Measurements from ENCODE around the gene IL1B. TPM values are rescaled to one million over a fixed set of nuclear protein-coding genes. Genes with fewer than 3 reads are reported as not detected.
"Not testable (repeated sequence)": the region's sequence is repeated elsewhere in the genome, so short reads cannot be mapped to it uniquely, and the experiment has no call there.

The IL1B gene
- total RNA-seq: 0.78 TPM

DNA sequence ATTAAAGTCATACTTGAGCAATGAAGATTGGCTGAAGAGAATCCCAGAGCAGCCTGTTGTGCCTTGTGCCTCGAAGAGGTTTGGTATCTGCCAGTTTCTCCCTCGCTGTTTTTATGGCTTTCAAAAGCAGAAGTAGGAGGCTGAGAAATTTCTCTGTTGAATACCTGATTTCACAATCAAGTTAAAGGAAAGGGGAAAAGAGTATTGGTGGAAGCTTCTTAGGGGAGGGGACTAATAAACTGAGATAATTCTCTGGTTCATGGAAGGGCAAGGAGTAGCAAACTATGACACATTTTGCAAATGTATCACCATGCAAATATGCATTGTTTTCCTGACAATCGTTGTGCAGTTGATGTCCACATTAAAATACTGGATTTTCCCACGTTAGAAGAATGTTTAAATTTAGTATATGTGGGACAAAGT lies at the start of gene IL1B:
Gene IL1B, minus strand, starts transcription at position 85 of the 423 bp plus-strand sequence. CDS start 550 bp downstream, outside the sequence.
- DNase-seq: no peak

DNA sequence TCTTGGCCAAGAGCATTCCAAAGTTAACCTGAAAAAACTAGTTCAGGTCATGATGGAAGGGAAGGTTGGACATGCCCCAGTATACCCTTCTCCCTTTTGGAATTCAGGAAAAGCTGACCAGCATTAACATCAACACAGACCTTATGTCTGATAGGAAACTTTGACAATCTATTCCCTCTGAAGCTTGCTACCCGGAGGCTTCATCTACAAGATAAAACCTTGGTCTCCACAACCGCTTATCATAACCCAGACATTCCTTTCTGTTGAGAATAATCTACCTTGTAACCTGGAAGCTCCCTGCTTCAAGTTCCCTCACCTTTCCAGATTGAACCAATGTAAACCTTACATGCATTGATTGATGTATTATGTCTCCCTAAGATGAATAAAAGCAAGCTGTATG lies 49.7 kb upstream of the IL1B start:
- no peak for DNase-seq

DNA sequence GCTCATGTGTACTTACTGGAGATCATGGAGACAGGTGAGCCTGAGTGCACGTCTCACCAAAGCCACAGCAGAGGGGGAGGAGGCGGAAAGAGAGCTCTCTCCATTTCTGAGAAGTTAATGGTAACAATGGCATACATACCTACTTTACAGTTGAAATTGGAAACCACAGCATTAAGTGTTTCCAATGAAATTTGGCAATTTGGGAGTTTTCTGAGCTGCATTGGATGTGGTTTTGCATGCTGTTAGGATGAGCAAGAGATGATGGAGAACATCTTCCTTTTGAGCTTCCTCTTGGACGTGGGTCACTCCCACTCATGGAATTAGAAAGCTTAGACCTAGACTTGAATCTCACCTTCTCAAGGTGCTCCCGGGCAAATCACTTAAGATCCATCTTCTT lies 48.9 kb upstream of the IL1B start:
- no peak for DNase-seq

DNA sequence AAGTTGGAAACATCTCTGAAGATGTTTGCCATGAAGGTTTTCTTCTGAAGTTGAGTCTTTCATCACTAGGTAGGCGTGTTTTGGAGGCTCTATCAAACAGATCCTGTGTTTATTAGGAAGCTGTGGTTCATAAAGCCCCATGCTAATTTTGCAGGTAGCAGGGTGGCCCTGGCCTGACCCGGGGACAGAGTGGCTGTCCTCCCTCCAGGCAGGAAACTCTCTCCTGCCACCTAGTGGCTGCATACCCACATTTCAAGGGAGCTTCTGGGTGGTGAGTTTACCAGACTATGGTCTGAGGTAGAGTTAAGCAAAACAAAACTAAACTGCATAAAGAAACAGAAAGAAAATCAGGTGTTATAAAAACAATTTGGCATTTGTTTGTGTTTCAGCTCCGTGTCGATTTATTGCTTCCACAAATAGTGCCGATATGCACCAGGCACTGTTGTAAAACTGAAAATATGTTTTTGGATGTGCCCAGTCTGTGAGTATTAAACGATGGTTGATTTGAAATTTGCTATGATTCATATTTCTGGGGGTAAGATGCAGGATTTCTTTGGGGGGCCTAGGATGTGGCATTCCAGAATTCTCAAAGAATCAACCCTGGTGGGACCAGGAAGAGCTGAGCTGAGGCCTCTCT lies 48.4 kb upstream of the IL1B start:
- DNase-seq: no peak

DNA sequence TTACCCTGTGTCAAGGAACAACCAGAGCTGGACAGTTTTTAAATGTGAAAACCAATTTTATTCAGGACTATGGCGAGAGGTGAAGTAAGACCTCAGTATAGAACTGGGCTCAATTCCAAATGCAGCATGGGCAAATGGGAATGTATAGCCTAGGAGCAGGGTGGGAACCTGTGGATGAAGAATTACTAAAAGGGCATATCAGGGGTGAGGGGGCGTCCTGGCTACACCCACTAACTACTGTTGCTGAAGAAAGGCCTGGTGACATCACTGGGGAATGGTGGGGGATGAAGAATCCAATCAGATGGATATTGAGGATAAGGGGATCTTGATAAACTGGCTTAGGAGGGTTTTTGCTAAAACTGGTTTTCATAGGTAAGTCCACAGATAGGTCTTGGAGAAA lies 47.1 kb upstream of the IL1B start:
- no peak for DNase-seq

DNA sequence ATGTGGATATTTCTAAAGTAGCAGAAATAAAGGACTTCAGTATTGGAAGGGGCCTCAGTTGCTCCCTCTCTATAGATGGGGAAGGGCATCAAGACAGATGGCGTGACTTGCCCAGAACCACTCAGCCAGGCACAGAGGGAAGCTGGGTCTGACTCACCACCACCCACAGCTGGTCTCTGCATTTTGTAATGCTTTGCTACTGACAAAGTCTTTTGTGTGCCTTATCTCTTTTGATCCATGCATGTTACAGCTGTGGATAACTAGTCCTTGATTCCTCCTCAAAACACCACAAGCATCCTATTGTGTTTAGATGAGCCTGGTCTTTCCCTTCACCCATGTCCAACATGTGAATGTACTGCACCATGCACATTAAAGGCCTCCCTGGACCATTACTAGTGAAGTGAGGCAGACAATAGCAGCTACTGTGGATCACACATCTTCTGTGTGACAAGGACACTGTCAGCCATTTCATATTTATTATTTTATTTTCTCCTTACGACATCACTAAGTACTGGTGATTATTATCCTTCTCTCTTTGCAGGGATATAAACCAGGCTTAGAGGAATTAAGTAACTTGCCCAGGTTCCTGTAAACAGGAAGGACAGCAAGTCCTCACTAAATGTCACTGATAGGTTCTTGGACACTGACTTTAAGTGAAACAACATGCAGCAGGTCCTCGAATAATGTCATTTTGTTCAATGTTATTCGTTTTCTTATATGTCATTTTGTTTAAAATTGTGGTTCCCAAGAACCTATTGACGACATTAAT lies 44.8 kb upstream of the IL1B start:
- peak; percentile 42 for DNase-seq

DNA sequence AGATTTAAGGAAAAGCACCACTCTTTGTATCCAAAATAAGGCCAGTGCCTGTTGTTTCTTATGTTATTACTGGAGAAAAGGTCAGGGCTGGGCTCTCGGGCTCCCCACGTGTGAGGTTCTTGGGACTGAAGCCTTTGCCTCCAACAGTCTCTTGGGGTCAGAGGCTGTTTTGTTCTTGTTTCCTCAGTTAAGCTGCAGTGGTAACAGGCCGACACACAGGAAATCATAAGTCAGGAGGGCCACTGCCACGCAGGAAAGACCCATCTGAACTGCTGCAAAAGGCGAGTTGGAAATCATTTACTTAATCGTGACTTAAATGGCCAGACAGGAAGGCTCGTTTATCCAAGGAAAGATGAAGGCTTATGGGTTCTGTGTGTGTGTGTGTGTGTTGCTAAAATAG lies 44.1 kb upstream of the IL1B start:
- DNase-seq: no peak

DNA sequence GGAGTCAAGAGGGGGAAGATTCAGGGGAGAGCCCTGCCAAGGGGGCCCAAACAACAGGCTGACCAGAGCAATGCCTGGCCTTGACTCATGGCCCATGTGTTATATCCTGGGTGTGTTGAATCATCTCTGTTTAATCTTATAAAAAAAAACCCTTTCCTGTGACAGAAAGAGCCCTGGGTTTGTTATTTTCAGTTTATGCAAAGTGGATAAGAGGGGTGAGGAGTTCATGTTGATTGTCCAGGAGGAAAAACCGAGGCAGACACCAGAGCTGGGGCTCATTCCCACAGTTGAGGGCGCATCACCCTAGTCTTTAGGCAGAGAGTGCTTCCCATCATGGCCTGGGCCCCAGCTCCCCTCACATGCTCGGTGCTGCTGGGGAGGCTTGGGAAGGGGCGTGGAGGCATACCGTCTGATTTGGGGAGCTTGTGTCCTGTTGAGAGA lies 43.5 kb upstream of the IL1B start:
- no peak for DNase-seq

DNA sequence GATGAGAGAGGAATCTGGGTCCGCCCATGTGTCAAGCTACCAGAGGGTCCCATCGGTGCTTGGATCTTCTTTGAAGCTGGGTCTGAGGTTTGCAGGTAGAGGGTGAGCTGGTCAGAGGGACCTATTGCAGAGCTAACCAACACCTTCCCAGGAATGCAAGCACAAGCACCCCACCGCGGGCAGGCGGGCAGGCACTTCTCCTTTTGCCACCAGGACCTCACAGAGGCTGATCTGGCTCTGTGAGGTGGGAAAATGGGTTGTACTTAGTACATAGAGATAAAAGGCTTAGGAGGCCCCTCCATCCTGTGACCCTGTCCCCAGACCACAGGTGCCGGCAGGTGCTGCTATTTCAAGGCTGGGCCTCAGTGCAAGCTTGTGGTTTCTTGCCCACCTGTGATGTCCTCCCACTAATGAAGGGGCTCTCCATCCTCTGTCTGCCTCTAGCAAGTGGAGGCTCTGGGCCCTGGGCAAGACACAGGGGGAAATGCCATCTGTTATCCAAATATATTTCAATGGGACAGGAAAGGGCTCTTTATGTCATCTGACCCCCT lies 43.0 kb upstream of the IL1B start:
- no peak for DNase-seq

DNA sequence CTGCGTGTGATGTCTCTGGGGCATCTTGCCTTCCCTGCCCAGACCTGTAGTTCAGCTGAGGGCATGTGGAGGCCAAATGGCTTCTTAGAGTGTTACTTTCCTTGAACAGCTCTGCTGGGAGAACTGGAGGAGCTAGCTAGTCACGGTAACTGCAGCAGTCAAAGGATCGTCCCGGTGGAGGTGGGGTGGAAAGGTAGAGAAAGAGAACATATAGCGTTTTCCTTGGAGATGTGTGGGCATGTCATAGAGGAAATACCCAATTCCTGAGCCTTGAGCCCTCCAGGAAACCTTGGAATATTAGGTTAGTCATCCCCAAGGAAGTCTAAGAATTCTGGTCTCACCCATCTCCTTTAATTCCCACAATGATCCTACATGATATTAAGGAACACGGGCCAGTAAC lies 40.8 kb upstream of the IL1B start:
- DNase-seq: no peak

DNA sequence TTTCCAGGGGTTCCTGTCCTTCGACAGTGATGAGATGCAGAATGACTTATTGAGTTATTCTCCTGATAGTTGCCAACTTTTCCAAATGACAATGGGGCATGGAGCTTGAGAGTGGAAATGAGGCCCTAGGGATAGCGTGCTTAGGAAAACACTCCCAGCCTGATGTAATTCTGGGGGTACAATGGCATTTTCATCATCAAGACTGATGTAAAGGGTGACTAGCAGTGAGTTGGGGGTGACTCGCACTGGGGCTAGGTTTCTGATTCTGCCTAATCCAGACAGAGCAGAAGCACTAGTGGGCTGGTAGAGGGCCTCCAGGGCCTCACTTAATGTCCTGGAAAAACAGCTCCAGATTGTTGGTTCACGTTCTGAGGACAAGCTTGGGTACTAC lies 40.4 kb upstream of the IL1B start:
- DNase-seq: no peak

DNA sequence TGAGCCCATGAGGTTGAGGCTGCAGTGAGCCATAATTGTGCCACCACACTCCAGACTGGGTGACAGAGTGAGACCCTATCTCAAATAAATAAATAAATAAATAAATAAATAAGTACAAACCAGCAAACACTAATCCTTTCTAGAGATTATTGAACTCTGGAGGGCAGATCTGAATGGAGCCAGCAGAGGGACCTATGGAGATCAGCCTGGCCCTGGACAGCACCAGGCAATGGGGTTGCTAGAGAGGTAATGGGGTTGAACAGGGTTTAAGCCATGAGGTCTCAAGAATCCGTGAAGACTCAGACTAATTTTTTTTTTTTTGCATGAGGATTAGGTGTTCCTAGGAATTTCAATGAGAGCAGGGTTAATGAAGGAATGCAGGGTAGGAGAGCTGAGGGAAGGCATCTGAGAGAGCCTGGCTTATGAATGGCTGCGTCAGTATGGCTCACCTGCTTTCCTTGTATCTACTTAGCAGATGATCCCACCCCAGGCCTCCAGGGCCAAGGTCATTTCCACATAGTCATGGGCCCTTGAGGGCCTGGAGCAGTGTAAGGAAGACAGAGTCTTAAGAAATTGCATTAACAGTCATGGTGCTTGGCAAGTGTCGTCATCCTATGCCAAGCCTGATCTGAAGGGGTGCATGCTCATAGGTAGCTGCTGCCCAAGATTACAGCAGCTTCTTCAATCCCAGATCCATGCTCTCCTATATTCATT lies 39.8 kb upstream of the IL1B start:
- DNase-seq: no peak

DNA sequence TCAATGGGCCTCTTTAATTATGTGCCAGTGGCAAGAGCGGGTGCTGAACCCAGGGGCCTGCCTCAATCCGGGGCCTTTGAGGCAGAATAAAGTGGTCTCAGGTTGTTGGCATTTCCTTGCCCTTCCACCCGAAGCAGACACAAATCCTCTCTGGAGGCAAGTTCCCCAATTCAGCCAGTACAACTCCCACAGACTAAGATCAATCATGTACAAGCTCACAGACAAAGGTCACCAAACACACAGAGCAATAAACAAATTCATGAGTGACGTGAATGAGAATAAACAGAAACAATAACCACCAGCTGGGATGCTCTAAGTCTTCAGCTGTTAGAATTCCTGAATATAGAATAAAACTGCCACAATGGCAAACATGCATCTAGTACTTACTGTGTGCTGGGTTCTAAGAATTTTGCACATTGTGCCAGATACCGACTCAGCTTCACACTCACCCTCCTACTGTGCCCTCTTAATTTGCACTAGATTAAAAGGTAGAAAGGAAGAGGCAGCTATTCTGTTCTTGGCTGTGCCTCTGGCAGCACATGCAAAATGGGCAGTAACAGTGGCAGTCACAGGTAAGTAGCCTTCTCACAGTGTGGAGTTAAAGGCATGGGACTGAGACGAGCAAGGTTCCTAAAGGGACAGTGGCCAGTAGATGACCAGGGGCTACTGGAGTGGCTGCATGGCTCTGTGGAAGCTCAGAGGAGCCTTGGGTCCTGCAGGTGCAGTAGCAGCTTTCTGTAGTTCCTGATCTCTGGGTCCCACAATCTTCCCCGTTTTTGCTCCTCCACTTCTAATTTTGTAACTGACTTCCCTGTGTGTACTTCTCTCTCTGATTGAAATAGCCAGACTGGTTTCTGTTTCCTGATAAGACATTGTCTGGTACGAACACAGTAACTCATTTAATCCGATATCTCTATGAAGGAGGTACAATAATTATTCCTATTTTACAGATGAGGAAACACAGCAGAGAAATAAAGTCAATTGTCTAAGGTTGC lies 34.6 kb upstream of the IL1B start:
- no peak for DNase-seq

DNA sequence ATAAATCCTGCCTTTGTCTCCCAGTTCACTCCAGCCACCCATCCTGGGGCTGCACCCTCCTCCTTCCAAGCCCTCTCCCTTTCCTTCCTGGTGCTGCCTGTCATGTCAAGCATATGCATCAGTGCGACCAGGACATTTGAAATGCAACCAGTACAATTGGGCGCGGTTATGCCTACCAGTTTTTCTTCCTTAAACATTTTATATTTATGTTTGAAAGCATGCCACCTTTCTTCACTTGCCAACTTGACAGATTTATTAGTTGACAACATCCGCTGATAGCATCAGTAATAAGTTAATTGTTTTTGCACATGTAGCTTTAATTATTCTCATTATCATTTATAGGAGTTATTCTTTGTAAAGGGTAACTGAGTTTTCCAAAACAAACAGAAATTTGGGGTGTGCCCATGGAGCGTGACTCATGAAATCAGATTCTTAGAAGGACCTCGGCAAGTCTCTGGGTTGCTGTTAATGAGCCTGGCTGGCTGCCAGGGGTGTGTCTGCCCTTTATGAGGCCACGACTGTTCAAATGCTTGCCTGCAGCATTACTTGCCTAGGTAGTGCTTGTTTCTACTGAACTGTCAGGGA lies 32.8 kb upstream of the IL1B start:
- DNase-seq: no peak

DNA sequence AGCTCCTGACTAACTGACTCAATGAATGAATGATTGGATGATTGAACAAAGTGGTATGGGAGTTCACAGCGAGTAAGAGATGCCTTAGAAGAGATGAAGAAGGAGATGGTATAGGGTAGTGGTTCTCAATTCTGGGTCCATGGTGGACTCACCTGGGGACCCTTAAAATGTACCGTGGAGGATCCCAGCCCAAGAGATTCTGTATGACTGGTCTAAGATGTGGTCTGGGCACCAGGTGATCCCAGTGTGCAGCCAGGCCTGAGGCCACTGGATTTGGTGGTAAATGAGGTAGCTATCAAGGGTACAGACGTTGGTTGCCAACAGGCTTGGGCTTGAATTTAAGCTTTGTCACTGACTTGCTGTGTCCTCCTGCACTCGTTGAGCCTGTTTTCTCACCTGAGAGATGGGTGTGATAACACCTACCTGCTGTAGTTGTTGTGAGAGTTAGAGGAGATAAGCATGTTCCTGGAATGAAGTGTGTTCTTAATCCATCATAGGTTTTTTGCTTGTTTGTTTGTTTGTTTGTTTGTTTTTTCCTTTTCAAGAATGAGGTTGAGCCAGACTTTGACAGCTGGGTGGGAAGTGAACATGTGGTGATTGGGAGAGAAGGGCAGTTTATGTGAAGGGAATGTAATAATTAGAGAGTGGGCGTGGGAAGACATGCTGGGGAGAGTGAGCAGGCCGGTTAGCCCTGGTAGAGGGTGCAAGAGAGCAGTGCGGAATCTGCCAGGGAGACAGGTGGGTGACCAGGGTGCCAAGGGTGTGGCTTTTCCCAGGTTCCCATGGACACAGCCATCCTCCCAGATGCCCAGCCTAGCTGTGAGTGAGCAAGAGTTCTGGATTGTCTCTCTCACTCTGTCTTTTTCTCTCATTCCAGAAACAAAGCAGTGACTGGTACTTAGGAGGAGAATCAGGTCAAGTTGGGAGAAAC lies 31.4 kb upstream of the IL1B start:
- DNase-seq: no peak

DNA sequence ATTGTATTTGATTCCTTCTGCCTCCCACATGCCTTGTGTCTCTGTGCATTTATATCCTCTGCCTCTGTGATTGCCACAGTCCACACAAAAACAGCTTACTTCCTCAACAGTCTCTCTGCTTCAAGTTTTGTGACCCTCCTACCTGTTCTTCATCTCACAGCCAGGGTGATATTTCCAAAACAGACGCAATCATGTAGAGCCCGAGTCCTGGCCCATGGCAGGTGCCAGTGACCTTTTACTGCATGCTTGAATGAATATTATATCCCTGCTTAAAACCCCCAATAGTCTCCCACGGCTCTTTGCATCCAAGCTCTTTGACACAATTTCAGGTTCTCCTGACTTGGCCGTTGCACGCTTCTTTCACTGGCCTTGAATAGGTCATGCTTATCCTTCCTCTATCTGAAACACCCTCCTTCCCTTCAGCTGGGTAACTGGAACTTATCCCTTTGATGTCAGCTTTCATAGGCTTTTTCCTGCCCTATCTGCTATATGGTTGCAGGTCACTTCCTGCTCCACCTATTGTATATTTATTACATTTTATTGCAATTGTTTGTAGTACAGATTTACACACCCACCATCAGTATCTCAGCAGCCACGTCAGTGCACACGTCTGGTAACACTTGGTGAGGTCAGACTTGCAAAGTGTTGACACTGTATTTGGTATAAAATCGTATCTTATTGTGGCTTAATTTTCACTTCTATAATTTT lies 29.7 kb upstream of the IL1B start:
- no peak for DNase-seq

DNA sequence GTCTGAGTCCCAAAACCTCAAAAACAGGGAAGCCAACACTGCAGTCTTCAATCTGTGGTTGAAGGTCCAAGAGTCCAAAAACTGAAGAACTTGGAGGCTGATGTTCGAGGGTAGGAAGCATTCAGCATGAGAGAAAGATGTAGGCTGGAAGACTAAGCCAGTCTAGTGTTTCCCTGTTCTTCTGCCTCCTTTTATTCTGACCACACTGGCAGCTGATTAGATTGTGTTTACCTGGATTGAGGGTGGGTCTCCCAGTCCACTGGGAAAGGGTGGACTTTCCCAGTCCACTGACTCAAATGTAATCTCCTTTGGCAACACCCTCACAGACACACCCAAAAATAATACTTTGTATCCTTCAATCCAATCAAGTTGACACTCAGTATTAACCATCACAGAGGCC lies 27.5 kb upstream of the IL1B start:
- no peak for DNase-seq

DNA sequence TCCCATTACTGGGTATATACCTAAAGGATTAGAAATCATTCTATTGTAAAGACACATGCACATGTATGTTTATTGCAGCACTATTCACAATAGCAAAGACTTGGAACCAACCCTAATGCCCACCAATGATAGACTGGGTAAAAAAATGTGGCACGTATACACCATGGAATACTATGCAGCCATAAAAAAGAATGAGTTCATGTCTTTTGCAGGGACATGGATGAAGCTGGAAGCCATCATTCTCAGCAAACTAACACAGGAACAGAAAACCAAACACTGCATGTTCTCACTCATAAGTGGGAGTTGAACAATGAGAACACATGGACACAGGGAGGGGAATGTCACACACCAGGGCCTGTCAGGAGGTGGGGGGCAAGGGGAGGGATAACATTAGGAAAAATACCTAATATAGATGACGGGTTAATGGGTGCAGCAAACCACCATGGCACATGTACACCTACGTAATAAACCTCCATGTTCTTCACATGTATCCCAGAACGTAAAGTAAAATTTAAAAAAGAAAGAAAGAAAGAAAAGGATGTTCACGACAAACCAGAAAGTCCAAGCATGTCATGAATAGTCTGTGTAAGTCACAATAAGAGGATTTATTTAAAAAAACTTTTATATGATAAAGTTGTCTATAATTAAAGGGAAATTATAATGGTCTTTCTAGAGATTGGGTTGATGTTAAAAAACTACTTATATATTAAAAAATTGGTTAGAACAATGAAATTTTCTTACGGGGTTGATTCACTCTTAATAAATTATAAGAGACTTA lies 23.0 kb upstream of the IL1B start:
- not testable (repeated sequence) for DNase-seq

DNA sequence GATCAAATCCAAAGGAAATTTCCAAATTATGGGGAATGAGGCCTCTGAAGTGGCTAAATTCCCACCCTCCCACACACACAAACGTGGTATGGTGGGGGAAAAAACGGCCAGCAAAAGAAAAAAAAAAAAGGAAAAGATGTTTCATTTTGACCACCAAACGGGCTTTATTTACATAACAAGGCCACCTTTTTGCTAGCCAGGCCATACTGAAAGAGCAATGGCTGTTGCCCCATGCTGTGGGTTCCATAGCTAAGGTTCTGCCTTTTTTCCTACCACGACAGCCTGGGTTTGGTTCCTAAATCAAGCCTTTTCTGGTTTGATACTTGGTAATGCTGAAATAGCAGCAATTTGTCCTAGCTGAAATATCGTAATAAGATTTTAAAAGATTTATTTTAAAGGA lies 14.0 kb upstream of the IL1B start:
- no peak for DNase-seq

Measured in occipital lobe (tissue), 2 donors.